ENCODE results near the gene GOLGA6L2.

DNA sequence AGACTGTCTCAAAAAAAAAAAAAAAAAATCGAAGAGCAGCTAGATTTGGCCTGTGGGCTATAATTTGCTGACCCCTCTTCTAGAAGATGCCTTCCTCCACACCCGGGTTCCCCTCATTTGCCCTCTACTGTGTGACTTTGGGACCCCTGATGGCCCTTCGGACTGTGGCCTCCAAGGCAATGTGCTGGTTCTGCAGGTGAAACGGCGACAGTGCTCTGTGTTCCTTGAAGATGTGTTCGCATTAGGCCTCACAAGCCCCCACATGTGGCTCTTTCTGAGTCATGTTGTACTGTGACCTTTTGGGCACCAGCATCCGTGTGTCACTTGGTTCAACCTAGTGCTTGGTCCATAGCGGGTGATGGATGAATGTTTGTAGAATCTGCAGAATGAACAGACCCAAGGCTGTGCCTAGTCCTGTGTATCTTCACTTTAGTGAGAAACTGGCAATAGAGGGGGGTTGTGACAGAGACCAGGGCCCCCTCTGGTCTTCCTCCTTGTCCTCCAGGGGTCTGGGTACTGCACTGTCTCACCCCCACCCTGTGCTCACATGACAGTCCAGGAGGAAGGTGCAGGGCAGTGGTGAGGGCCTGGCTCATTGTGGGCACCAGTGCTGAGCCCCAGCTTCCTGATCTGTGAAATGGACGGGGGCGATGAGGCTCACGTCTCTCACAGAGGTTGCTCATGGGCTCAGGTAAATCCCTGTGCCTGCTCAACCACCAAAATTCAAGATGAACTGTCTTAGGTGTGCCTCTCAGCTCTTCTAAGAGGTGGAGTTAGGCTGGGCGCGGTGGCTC, 22.7 kb downstream of the GOLGA6L2 start:
- TF ChIP-seq, protein P1, sequence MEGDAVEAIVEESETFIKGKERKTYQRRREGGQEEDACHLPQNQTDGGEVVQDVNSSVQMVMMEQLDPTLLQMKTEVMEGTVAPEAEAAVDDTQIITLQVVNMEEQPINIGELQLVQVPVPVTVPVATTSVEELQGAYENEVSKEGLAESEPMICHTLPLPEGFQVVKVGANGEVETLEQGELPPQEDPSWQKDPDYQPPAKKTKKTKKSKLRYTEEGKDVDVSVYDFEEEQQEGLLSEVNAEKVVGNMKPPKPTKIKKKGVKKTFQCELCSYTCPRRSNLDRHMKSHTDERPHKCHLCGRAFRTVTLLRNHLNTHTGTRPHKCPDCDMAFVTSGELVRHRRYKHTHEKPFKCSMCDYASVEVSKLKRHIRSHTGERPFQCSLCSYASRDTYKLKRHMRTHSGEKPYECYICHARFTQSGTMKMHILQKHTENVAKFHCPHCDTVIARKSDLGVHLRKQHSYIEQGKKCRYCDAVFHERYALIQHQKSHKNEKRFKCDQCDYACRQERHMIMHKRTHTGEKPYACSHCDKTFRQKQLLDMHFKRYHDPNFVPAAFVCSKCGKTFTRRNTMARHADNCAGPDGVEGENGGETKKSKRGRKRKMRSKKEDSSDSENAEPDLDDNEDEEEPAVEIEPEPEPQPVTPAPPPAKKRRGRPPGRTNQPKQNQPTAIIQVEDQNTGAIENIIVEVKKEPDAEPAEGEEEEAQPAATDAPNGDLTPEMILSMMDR (IDR thresholded peaks at IDR 0.05; ENCODE audit: low read depth, low read length), result no peak
- TF ChIP-seq POLR2A (IDR thresholded peaks at IDR 0.05; ENCODE audit: extremely low read depth, insufficient read length) (no peak), MYC (IDR thresholded peaks at IDR 0.05; ENCODE audit: low read depth, low read length) (no peak)

All from NB4 (cell line).